HL-60 (cell line): ENCODE results near the gene NECTIN4.

Experiments used
- CTCF ChIP-seq: IDR thresholded peaks from one replicate; pipeline ENCODE4 v1.5.1; 2011; ENCODE audit warnings: low read length, control low read depth, inconsistent platforms; ENCODE audit not compliant: insufficient read depth
- TF ChIP-seq, protein P1 (sequence below): IDR thresholded peaks from 2 replicates; pipeline ENCODE4 v1.6.1; 2012; ENCODE audit warnings: low read depth; ENCODE audit not compliant: insufficient replicate concordance

DNA sequence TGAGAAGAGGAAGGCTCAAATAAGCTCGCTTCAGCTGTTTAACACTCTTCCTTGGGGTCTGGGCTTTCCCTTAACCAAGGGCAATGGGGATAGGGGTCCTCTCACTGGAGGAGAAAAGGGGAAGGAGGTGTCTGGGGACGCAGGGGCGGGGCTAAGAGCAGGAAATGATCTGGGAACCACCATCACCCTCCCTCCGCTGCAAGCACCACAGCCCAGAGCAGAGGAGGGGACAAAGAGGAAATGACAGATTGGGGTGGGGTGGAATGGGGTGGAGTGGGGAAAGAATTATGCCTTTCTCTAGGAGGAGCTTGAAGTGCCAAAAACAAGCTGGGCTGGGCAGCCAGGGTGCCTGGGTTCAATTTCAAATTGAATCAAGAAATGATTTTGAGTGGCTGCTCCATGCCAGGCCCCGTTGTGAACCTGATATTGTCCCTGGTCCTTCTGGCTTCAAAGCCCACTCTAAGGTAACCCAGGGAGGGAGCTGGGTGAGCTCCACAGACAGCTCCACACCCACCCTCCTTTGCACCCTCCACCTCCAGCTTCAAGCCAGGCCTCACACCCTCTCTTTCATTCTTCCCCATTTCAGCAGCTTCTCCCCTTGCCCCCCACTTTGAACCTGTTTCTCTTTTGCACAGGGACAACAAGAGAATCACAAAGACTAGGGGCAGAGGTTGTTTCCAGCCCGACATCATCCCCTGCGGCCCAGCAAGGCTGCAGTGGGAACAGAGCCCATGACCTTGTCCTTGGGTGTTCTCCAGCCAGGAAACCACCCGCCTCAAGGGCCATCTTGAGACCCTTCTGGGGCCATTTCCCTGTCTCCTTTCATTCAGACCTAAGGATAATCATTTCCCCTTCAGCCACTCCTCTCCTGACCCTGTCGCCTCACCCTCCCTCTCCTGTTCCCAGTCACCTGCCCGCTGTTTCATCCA, 20.8 kb downstream of the NECTIN4 start:
- no peak for TF ChIP-seq CTCF
- TF ChIP-seq, protein P1, sequence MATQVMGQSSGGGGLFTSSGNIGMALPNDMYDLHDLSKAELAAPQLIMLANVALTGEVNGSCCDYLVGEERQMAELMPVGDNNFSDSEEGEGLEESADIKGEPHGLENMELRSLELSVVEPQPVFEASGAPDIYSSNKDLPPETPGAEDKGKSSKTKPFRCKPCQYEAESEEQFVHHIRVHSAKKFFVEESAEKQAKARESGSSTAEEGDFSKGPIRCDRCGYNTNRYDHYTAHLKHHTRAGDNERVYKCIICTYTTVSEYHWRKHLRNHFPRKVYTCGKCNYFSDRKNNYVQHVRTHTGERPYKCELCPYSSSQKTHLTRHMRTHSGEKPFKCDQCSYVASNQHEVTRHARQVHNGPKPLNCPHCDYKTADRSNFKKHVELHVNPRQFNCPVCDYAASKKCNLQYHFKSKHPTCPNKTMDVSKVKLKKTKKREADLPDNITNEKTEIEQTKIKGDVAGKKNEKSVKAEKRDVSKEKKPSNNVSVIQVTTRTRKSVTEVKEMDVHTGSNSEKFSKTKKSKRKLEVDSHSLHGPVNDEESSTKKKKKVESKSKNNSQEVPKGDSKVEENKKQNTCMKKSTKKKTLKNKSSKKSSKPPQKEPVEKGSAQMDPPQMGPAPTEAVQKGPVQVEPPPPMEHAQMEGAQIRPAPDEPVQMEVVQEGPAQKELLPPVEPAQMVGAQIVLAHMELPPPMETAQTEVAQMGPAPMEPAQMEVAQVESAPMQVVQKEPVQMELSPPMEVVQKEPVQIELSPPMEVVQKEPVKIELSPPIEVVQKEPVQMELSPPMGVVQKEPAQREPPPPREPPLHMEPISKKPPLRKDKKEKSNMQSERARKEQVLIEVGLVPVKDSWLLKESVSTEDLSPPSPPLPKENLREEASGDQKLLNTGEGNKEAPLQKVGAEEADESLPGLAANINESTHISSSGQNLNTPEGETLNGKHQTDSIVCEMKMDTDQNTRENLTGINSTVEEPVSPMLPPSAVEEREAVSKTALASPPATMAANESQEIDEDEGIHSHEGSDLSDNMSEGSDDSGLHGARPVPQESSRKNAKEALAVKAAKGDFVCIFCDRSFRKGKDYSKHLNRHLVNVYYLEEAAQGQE, result no peak
